Esophagus muscularis mucosa (tissue), 4 donors: ENCODE measurements around the gene ALDH1A3. TPM values are rescaled to one million over a fixed set of nuclear protein-coding genes. Genes with fewer than 3 reads are reported as not detected.

ENCODE experiments used
- DNase-seq: peaks from one replicate; pipeline ENCODE4 v3.0.0-alpha.2; 2017; ENCODE audit errors: extremely low spot score
- H3K27ac ChIP-seq, 4 donors: fragments of 200-600 bp; sonication (generic); replicated peaks in 1 of 4; 1 replicate in 3 of 4; 2 replicates in 1 of 4; pipeline ENCODE4 v1.5.1; 2016 to 2019; ENCODE audit warnings: mild to moderate bottlenecking in 1 of 4
- H3K27me3 ChIP-seq, 4 donors: fragments of 200-600 bp; sonication (generic); one replicate each; pipeline versions ENCODE4 v1.5.1 to v1.6.0; 2016 to 2019
- H3K36me3 ChIP-seq, 4 donors: fragments of 200-600 bp; sonication (generic); one replicate each; pipeline ENCODE4 v1.5.1; 2016 to 2019
- H3K4me1 ChIP-seq, 4 donors: fragments of 200-600 bp; sonication (generic); one replicate each; pipeline ENCODE4 v1.5.1; 2016 to 2019
- H3K4me3 ChIP-seq, 4 donors: fragments of 200-600 bp; sonication (generic); 1 replicate in 2 of 4; 2 replicates in 2 of 4; pipeline ENCODE4 v1.5.1; 2016 to 2019; ENCODE audit warnings: mild to moderate bottlenecking in 4 of 4, moderate library complexity in 1 of 4
- H3K9me3 ChIP-seq, 4 donors: fragments of 200-600 bp; sonication (generic); 1 replicate in 3 of 4; 2 replicates in 1 of 4; pipeline ENCODE4 v1.5.1; 2016 to 2019
- EP300 ChIP-seq: sonication (generic); formaldehyde crosslinking; IDR thresholded peaks from one replicate; pipeline ENCODE4 v1.6.1; 2017; ENCODE audit warnings: antibody characterized with exemption
- POLR2A ChIP-seq: fragments of 450-650 bp; IDR thresholded peaks from one replicate; pipeline ENCODE4 v1.6.1; 2017; ENCODE audit warnings: antibody characterized with exemption, moderate library complexity, mild to moderate bottlenecking, low read depth
- POLR2AphosphoS5 ChIP-seq, 2 donors: sonication (generic); formaldehyde crosslinking; IDR thresholded peaks; one replicate each; pipeline ENCODE4 v1.6.1; 2017; ENCODE audit warnings: antibody characterized with exemption in 2 of 2
- WGBS: methylation state at CpG from one replicate; pipeline ENCODE4 v1.1.5; 2018; 5-methylcytosine and 5-hydroxymethylcytosine counted together
- intact Hi-C: fragments of 100-400 bp; cut with DNase I; formaldehyde crosslinking; loops from one replicate; pipeline ENCODE4 v1.15.1; 2023
- total RNA-seq, 4 donors: library from RNA; depleted of rRNA; stranded (reverse); fragments of >200 nt; gene quantifications; one replicate each; pipeline versions ENCODE4 v1.1.0 to v1.2.1, GENCODE V29; 2016
- TF ChIP-seq, protein P1 (sequence below), 3 experiments: fragments of 200-600 bp in 2 of 3; fragments of 450-650 bp in 1 of 3; sonication (generic) in 2 of 3; IDR thresholded peaks; one replicate each; pipeline ENCODE4 v1.5.1; 2017 to 2019; ENCODE audit warnings: antibody characterized with exemption in 3 of 3, mild to moderate bottlenecking in 2 of 3, moderate library complexity in 1 of 3

The ALDH1A3 gene
- total RNA-seq, 4 donors from 2014 or later: 36.7 to 131 (median 59.4) TPM

DNA sequence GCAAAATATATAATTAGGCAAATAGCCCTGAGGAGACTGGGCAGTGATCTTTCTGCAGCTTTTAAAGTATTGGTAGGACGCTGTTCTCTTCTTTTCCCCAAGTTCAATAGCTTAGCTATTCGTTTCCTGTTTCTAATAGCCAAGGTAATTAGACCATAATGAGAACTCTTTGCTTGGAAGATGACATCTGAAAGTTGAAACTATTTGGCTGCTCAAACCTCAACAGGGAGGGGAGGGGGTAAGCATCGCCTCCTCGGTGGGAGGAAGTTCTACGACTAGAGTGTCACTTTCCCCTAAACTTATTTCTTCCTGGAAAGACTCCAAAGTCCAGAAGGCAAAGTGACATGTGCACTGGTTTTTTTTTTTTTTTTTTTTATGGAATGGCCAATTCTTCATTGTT lies 22.8 kb upstream of the ALDH1A3 start:
- no peaks in the 10 kb centered on the region for H3K36me3 ChIP-seq
- peaks cover 0 to 10% (median 4%) of the 10 kb centered on the region in 4 donors for H3K9me3 ChIP-seq
- H3K27me3 ChIP-seq: no peaks in the 10 kb centered on the region
- TF ChIP-seq POLR2AphosphoS5 (IDR thresholded peaks at IDR 0.05) (no peak), EP300 (no peak), POLR2A (no peak)
- TF ChIP-seq, protein P1, sequence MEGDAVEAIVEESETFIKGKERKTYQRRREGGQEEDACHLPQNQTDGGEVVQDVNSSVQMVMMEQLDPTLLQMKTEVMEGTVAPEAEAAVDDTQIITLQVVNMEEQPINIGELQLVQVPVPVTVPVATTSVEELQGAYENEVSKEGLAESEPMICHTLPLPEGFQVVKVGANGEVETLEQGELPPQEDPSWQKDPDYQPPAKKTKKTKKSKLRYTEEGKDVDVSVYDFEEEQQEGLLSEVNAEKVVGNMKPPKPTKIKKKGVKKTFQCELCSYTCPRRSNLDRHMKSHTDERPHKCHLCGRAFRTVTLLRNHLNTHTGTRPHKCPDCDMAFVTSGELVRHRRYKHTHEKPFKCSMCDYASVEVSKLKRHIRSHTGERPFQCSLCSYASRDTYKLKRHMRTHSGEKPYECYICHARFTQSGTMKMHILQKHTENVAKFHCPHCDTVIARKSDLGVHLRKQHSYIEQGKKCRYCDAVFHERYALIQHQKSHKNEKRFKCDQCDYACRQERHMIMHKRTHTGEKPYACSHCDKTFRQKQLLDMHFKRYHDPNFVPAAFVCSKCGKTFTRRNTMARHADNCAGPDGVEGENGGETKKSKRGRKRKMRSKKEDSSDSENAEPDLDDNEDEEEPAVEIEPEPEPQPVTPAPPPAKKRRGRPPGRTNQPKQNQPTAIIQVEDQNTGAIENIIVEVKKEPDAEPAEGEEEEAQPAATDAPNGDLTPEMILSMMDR (IDR thresholded peaks at IDR 0.05): no peak
- H3K4me1 ChIP-seq: no peaks in the 10 kb centered on the region
- H3K27ac ChIP-seq: no peak overlapping the region
- WGBS: 32% methylated on average over 5 of the region's 5 CpGs
- DNase-seq: no peak
- intact Hi-C loops: no loop called here
- no peak overlapping the region for H3K4me3 ChIP-seq

DNA sequence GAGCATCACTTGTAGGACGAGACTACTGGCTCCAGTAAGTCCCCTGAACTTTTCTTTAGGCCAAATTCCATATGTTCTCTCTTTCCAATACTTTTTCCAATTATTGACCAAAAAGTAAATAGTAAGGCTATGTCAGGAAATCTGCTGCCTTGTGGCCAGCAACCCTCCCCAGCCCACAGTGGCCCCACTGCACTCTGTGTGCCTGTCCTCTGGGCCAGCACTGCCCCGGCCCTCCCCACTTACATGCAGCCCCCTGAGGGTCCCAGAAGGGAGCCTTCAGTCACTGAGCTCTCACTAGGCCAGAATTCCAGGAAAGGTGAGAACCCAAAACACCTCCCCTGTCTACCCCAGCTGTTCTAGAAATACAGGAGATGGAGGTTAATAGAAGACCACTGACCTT lies 21.3 kb upstream of the ALDH1A3 start:
- Histone ChIP-seq H3K4me1 (peaks cover 0 to 4% (median under 1%) of the 10 kb centered on the region in 4 donors), H3K27me3 (no peaks in the 10 kb centered on the region), H3K36me3 (no peaks in the 10 kb centered on the region), H3K9me3 (peaks cover 0 to 10% (median 4%) of the 10 kb centered on the region in 4 donors), H3K27ac (no peak overlapping the region), H3K4me3 (no peak overlapping the region)
- intact Hi-C loops: no loop called here
- TF ChIP-seq POLR2A (no peak), EP300 (no peak), POLR2AphosphoS5 (IDR thresholded peaks at IDR 0.05) (no peak)
- TF ChIP-seq, protein P1 (IDR thresholded peaks at IDR 0.05): no peak
- no peak for DNase-seq
- 88% methylated on average over 2 of the region's 2 CpGs for WGBS

DNA sequence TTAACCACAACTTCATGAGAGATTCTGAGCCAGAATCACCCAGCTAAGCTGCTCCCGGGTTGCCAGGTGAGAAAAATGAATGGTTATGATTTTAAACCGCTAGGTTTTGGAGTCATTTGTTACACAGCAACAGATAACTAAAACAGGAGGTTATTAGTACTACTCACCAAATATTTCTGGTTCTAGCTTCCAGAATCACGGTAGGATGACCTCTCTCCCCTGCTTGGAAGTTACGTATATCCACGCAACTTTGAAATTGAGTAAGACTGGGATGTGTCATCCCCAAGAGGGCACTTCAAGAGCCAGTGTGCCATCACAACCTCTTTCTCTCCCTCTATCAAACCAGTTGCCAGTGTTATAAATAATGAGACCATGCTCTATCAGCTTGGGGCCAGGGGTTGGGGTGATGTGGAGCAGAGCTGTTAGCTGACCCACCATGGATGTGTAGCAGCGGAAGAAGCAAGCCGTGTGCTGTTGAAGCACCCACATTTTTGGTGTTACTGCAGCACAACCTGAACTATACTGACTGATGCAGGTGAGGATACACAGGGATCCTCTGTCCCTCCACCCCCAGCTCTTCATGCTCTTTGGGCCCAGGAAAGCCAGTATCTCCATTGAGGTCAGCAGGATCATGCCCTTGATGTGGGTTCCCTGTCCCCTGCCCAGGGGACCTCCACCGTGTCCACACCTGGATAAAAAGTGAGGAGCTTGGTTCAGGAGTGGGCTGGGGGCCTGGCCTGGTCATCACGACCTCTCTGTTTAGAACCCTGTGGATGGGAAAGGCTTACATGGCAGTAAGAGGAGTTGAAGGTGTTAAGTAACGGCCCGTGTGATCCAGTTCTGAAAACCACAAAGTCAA lies 19.4 kb upstream of the ALDH1A3 start:
- peaks cover 0 to 13% (median 4%) of the 10 kb centered on the region in 4 donors for H3K4me1 ChIP-seq
- H3K36me3 ChIP-seq: no peaks in the 10 kb centered on the region
- TF ChIP-seq EP300: no peak
- no peak for TF ChIP-seq POLR2A
- no peak for TF ChIP-seq POLR2AphosphoS5 (IDR thresholded peaks at IDR 0.05)
- TF ChIP-seq, protein P1 (IDR thresholded peaks at IDR 0.05): no peak
- 89% methylated on average over 11 of the region's 11 CpGs for WGBS
- H3K27ac ChIP-seq: no peak overlapping the region
- H3K9me3 ChIP-seq: peaks cover 0 to 10% (median 4%) of the 10 kb centered on the region in 4 donors
- intact Hi-C loops: no loop called here
- no peak overlapping the region for H3K4me3 ChIP-seq
- no peaks in the 10 kb centered on the region for H3K27me3 ChIP-seq
- no peak for DNase-seq

DNA sequence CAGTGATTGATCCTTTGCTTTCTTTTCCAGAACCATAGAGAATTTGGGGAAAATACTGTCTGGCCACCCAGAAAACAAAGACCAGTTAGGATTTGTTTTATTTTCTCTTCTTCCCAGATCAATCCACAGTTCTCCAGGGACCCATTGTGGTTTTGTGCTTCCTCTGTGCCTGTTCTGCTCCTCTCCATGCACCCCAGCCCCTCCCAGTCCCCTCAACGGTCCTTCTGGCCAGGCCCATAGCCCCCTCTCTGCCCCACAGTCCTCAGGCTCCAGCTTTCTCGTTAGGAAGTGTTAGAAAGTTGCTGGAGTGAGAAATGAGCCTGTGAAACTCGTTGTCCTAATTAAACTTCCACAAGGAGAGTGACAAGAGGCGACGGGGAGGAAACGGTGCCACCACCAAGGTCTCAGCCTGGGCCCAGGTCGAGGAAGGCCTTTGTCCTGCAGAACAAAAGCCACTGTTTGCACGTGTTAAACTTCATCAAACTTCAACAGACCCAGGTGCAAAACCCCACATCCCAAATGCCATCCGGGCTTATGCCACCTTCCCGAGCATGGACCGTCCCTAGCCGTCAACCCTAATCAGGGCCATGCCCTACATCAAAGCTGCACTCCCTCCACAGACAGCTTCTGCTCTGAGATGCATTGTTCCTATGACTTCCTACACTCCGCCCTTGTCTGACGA lies 18.7 kb upstream of the ALDH1A3 start:
- H3K27ac ChIP-seq: peak overlapping the region in 1 of 4 donors; percentile 12
- H3K9me3 ChIP-seq: peaks cover 0 to 10% (median 4%) of the 10 kb centered on the region in 4 donors
- 79% methylated on average over 14 of the region's 14 CpGs for WGBS
- TF ChIP-seq, protein P1 (IDR thresholded peaks at IDR 0.05): no peak
- TF ChIP-seq EP300: no peak
- no peak for TF ChIP-seq POLR2AphosphoS5 (IDR thresholded peaks at IDR 0.05)
- no peak for TF ChIP-seq POLR2A
- H3K4me1 ChIP-seq: peaks cover 0 to 13% (median 4%) of the 10 kb centered on the region in 4 donors
- no peak overlapping the region for H3K4me3 ChIP-seq
- DNase-seq: no peak
- intact Hi-C loops: no loop called here
- H3K27me3 ChIP-seq: no peaks in the 10 kb centered on the region
- no peaks in the 10 kb centered on the region for H3K36me3 ChIP-seq
